A549 (cell line): ENCODE data around the gene AP4E1.

Source experiments
- CHD4 ChIP-seq: fragments of 200-600 bp; sonication (generic); IDR thresholded peaks from 2 replicates; pipeline ENCODE4 v1.6.1; 2016; ENCODE audit warnings: antibody characterized with exemption, mild to moderate bottlenecking, borderline replicate concordance
- E2F6 ChIP-seq: IDR thresholded peaks from 2 replicates; pipeline ENCODE4 v1.6.1; 2012; ENCODE audit warnings: low read depth, borderline replicate concordance
- MAZ ChIP-seq: fragments of 150-350 bp; IDR thresholded peaks from 2 replicates; pipeline ENCODE4 v1.6.1; 2014; ENCODE audit warnings: antibody characterized with exemption, low read depth, low read length, borderline replicate concordance
- TF ChIP-seq, protein P1 (sequence below): fragments of >200 bp; sonication (Bioruptor Twin); formaldehyde crosslinking; IDR thresholded peaks from 3 replicates; pipeline ENCODE4 v1.5.1; 2016

DNA sequence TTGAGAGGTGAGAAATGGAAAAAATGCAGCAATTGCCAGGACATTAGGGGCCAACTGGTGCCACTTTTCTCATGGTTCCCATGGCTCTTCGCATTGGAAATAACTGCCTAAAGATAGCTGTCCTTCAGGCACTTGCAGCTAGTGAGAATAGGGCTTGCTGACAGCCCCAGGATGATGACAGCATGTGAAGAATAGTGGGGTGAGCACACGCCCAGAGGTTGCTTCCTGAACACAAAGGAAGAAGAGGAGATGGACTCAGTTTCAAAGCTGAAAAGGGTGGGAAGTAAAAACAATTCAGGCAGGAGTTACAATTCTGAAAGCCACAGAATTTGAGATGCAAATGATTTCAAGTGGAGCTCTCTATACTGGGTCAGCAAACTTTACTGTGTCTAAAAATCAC is 140.6 kb downstream of the AP4E1 start:
- TF ChIP-seq, protein P1, sequence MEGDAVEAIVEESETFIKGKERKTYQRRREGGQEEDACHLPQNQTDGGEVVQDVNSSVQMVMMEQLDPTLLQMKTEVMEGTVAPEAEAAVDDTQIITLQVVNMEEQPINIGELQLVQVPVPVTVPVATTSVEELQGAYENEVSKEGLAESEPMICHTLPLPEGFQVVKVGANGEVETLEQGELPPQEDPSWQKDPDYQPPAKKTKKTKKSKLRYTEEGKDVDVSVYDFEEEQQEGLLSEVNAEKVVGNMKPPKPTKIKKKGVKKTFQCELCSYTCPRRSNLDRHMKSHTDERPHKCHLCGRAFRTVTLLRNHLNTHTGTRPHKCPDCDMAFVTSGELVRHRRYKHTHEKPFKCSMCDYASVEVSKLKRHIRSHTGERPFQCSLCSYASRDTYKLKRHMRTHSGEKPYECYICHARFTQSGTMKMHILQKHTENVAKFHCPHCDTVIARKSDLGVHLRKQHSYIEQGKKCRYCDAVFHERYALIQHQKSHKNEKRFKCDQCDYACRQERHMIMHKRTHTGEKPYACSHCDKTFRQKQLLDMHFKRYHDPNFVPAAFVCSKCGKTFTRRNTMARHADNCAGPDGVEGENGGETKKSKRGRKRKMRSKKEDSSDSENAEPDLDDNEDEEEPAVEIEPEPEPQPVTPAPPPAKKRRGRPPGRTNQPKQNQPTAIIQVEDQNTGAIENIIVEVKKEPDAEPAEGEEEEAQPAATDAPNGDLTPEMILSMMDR, result no peak
- TF ChIP-seq CHD4, result no peak
- no peak for TF ChIP-seq E2F6
- no peak for TF ChIP-seq MAZ
